Activated B cell treated with CpG ODN at 0.5 μM for 24 hours (primary cell): ENCODE data around the gene LRP1-AS. TPM values are rescaled to one million over a fixed set of nuclear protein-coding genes. Genes with fewer than 3 reads are reported as not detected.

Experiments used
- ATAC-seq: fragments of 200-7000 bp; cut with Tn5 transposase; one replicate; pipeline ENCODE4 v1.10.0; 2021; ENCODE audit warnings: low read depth, mild to moderate bottlenecking, moderate library complexity
- CTCF ChIA-PET: fragments of 350-600 bp; sonication (Branson Sonifier 250); formaldehyde crosslinking; loops from one replicate; lab custom pipeline; 2021; ENCODE audit warnings: antibody characterized with exemption; lab: Charles Lee
- POLR2A ChIA-PET: fragments of 350-600 bp; sonication (Branson Sonifier 250); formaldehyde crosslinking; loops from one replicate; lab custom pipeline; 2021; ENCODE audit warnings: antibody characterized with exemption; lab: Charles Lee
- DNase-seq: peaks from one replicate; pipeline ENCODE4 v3.0.0; 2022
- H3K27ac Mint-ChIP-seq: one replicate; pipeline ENCODE4 v1.8.0; 2020; ENCODE audit warnings: mixed read lengths
- H3K27me3 Mint-ChIP-seq: one replicate; pipeline ENCODE4 v1.8.0; 2021; ENCODE audit warnings: mixed read lengths
- H3K36me3 Mint-ChIP-seq: one replicate; pipeline ENCODE4 v1.8.0; 2021; ENCODE audit warnings: low read depth, mixed read lengths
- H3K4me1 Mint-ChIP-seq: one replicate; pipeline ENCODE4 v1.8.0; 2021; ENCODE audit warnings: mixed read lengths
- H3K4me3 Mint-ChIP-seq: one replicate; pipeline ENCODE4 v1.8.0; 2020; ENCODE audit warnings: mild to moderate bottlenecking, mixed read lengths
- H3K9me3 Mint-ChIP-seq: one replicate; pipeline ENCODE4 v1.8.0; 2020; ENCODE audit warnings: mixed read lengths
- intact Hi-C: fragments of 100-400 bp; cut with micrococcal nuclease; formaldehyde crosslinking; loops from one replicate; pipeline ENCODE4 v1.15.1; 2024
- total RNA-seq: library from RNA; stranded (reverse); gene quantifications from 2 replicates; pipeline ENCODE4 v1.2.3, GENCODE V29; 2022
- TF ChIP-seq, protein P1 (sequence below): fragments of 200-600 bp; IDR thresholded peaks from one replicate; pipeline ENCODE4 v1.8.0; 2022; ENCODE audit warnings: antibody characterized with exemption, mild to moderate bottlenecking

The LRP1-AS gene
- total RNA-seq, 1 donor from 2014 or later = not detected

DNA sequence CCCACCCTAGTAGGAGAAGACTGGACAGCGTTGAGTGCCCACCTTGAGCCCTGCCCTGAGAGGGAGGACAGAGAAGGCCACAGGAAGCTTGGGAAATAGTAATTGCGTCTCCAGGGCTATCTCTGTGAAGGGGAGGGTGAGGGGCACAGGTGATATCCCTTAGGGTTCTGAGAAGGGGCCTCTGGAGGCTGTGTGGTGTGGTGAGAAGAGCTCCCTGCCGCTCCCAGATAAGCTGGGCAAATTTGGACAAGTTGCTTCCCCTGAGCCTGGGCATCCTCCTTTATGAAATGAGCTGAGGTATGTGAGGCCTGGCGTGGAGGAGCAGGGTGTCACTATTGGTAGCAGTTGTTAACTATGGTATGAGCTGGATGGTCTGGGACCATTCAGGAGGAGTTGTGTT, 23.5 kb upstream of the LRP1-AS start:
- Mint-ChIP-seq H3K27me3 (no peaks in the 10 kb centered on the region), H3K4me3 (no peak overlapping the region), H3K9me3 (no peaks in the 10 kb centered on the region), H3K36me3 (no peaks in the 10 kb centered on the region), H3K4me1 (no peaks in the 10 kb centered on the region), H3K27ac (no peak overlapping the region)
- TF ChIP-seq, protein P1, sequence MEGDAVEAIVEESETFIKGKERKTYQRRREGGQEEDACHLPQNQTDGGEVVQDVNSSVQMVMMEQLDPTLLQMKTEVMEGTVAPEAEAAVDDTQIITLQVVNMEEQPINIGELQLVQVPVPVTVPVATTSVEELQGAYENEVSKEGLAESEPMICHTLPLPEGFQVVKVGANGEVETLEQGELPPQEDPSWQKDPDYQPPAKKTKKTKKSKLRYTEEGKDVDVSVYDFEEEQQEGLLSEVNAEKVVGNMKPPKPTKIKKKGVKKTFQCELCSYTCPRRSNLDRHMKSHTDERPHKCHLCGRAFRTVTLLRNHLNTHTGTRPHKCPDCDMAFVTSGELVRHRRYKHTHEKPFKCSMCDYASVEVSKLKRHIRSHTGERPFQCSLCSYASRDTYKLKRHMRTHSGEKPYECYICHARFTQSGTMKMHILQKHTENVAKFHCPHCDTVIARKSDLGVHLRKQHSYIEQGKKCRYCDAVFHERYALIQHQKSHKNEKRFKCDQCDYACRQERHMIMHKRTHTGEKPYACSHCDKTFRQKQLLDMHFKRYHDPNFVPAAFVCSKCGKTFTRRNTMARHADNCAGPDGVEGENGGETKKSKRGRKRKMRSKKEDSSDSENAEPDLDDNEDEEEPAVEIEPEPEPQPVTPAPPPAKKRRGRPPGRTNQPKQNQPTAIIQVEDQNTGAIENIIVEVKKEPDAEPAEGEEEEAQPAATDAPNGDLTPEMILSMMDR = no peak
- CTCF ChIA-PET = interaction anchor here (1.4 to 1.6 kb wide), 2 partner anchors 43 to 102 kb away, joined by 3 read pairs; partner anchors contain the start of gene LRP1
- no peak for DNase-seq
- intact Hi-C loops = no loop called here
- ATAC-seq = no peak
- POLR2A ChIA-PET = no interaction called here

DNA sequence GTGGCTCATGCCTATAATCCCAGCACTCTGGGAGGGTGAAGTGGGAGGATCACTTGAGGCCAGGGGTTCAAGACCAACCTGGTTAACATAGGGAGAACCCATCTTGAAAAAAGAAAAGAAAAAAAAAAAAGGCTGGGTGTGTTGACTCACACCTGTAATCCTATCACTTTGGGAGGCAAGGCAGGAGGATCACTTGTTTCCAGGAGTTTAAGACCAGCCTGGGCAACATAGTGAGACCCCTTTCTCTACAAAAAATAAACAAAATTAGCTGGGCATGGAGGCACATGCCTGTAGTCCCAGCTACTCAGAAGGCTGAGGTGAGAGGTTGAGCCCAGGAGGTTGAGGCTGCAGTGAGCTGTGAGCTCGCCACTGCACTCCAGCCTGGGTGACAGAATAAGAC, 23.0 kb upstream of the LRP1-AS start:
- ChIA-PET POLR2A (no interaction called here), CTCF (interaction anchor here (1.4 to 1.6 kb wide), 2 partner anchors 42 to 101 kb away, joined by 3 read pairs; partner anchors contain the start of gene LRP1)
- Mint-ChIP-seq H3K27ac (no peak overlapping the region), H3K9me3 (no peaks in the 10 kb centered on the region), H3K36me3 (no peaks in the 10 kb centered on the region), H3K27me3 (no peaks in the 10 kb centered on the region), H3K4me3 (no peak overlapping the region), H3K4me1 (no peaks in the 10 kb centered on the region)
- DNase-seq (no peak), ATAC-seq (no peak)
- TF ChIP-seq, protein P1 = no peak
- intact Hi-C loops = no loop called here

DNA sequence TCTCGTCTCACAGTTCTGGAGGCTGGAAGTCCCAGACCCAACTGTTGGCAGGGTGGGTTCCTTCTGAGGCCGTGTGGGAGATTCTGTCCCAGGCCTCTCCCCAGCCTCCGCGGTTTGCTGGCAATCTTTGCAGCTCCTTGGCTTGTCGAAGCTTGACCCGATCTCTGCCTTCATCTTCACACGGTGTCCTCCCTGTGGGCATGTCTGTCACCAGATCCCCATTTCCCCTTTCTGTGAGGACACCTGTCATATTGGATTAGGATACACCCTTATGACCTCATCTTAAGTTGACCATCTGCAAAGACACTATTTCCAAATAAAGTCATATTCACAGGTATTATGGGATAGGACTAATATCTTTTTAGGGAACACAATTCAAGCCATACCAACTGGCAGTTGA, 22.6 kb upstream of the LRP1-AS start:
- ATAC-seq = no peak
- H3K27me3 Mint-ChIP-seq = no peaks in the 10 kb centered on the region
- H3K4me1 Mint-ChIP-seq = no peaks in the 10 kb centered on the region
- intact Hi-C loops = no loop called here
- POLR2A ChIA-PET = no interaction called here
- DNase-seq = no peak
- CTCF ChIA-PET = interaction anchor here (1.3 to 1.4 kb wide), 2 partner anchors 46 to 101 kb away, joined by 3 to 5 read pairs; no protein-coding TSS in a partner anchor
- no peaks in the 10 kb centered on the region for H3K9me3 Mint-ChIP-seq
- TF ChIP-seq, protein P1 = no peak
- H3K27ac Mint-ChIP-seq = no peak overlapping the region
- H3K36me3 Mint-ChIP-seq = no peaks in the 10 kb centered on the region
- H3K4me3 Mint-ChIP-seq = no peak overlapping the region

DNA sequence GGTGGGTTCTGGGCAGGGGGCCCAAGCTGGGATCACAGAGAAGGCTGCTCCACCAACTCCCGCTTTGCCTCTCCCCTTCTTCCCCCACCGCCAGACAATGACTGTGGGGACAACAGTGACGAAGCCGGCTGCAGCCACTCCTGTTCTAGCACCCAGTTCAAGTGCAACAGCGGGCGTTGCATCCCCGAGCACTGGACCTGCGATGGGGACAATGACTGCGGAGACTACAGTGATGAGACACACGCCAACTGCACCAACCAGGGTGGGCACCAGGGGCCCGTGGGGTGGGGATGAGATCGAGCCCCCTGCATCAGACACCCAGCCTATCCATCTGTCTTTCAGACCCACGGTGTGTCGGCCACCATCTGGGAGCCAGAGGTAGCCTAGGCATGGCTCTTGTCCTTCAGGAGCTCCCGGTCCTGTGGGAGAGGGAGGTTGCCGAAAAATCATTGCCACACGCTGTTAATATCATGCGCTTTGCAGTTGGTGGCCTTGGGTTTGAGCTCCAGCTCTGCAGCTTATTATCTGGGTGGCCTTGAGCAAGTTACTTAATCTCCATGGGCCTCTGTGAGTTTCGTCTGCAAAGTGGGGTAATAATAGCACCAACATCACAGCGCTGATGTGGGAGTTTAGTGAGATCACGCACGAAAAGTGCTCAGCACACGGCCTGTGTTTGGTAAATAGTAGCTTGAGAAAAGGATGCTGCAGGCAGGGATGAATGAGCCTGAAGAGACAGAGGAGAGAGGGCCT, 21.8 kb upstream of the LRP1-AS start:
- Mint-ChIP-seq H3K27me3 (no peaks in the 10 kb centered on the region), H3K9me3 (no peaks in the 10 kb centered on the region), H3K27ac (no peak overlapping the region), H3K4me3 (no peak overlapping the region), H3K36me3 (no peaks in the 10 kb centered on the region), H3K4me1 (no peaks in the 10 kb centered on the region)
- ChIA-PET POLR2A (no interaction called here), CTCF (interaction anchor here (1.3 kb wide), 1 partner anchor 45 kb away, joined by 5 read pairs; no protein-coding TSS in a partner anchor)
- no peak for DNase-seq
- intact Hi-C loops = no loop called here
- no peak for ATAC-seq
- TF ChIP-seq, protein P1 = no peak

DNA sequence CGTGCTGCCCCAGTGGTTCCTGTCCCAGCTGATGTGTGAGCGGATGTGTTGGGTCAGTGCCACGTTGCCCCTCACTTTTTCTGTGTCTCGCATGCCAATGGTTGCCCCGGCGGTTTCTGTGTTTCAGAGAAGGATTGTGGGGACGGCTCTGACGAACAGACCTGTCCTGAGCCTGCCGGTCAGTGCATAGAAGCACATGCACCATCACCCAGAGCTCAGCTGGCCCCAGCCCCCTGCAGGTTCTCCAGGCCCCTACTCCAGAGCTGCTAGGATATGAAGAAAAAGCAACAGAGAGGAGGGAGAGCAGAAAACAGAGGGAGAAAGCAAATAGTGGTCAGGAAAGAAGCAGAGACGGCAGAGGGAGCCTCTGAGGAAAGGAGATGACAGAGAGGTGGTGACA, 20.6 kb upstream of the LRP1-AS start:
- no peaks in the 10 kb centered on the region for H3K9me3 Mint-ChIP-seq
- no peak for ATAC-seq
- no peak overlapping the region for H3K27ac Mint-ChIP-seq
- no peak overlapping the region for H3K4me3 Mint-ChIP-seq
- H3K4me1 Mint-ChIP-seq = no peaks in the 10 kb centered on the region
- POLR2A ChIA-PET = no interaction called here
- CTCF ChIA-PET = no interaction called here
- no peaks in the 10 kb centered on the region for H3K36me3 Mint-ChIP-seq
- TF ChIP-seq, protein P1 = no peak
- intact Hi-C loops = no loop called here
- H3K27me3 Mint-ChIP-seq = no peaks in the 10 kb centered on the region
- DNase-seq = no peak
